ENCODE results near the gene TMEM132C.
"Not testable (repeated sequence)": the region's sequence is repeated elsewhere in the genome, so short reads cannot be mapped to it uniquely, and the experiment has no call there.

Gene TMEM132C

GRCh38 chr12:128557231-128557630 lies 290.3 kb downstream of the TMEM132C start:
- no peak for DNase-seq (ENCODE audit: low spot score)

- DNase-seq (ENCODE audit: low spot score): no peak
Observed at GRCh38 chr12:128564956-128565355, 298.0 kb downstream of the TMEM132C start.

- no peak for DNase-seq (ENCODE audit: low spot score)
Observed at GRCh38 chr12:128567730-128568129, 300.8 kb downstream of the TMEM132C start.

- peak; percentile 29 for DNase-seq (ENCODE audit: low spot score)
Observed at GRCh38 chr12:128570191-128571065, 303.5 kb downstream of the TMEM132C start.

- no peak for DNase-seq (ENCODE audit: low spot score)
Observed at GRCh38 chr12:128571906-128572810, 305.2 kb downstream of the TMEM132C start.

GRCh38 chr12:128573907-128574306 lies 306.9 kb downstream of the TMEM132C start:
- DNase-seq (ENCODE audit: low spot score): no peak

- no peak for DNase-seq (ENCODE audit: low spot score)
Observed at GRCh38 chr12:128578045-128578444, 311.1 kb downstream of the TMEM132C start.

GRCh38 chr12:128581321-128581761 lies 314.4 kb downstream of the TMEM132C start:
- DNase-seq (ENCODE audit: low spot score): no peak

- DNase-seq (ENCODE audit: low spot score): no peak
Observed at GRCh38 chr12:128583453-128583852, 316.5 kb downstream of the TMEM132C start.

- DNase-seq (ENCODE audit: low spot score): no peak
Observed at GRCh38 chr12:128586451-128587029, 319.6 kb downstream of the TMEM132C start.

- DNase-seq (ENCODE audit: low spot score): no peak
Observed at GRCh38 chr12:128587918-128588317, 320.9 kb downstream of the TMEM132C start.

- DNase-seq (ENCODE audit: low spot score): no peak
Observed at GRCh38 chr12:128592220-128592744, 325.3 kb downstream of the TMEM132C start.

- no peak for DNase-seq (ENCODE audit: low spot score)
Observed at GRCh38 chr12:128594521-128594920, 327.6 kb downstream of the TMEM132C start.

- DNase-seq (ENCODE audit: low spot score): no peak
Observed at GRCh38 chr12:128595609-128596008, 328.6 kb downstream of the TMEM132C start.

GRCh38 chr12:128600886-128601285 lies 333.9 kb downstream of the TMEM132C start:
- DNase-seq (ENCODE audit: low spot score): no peak

GRCh38 chr12:128603573-128604115 lies 336.7 kb downstream of the TMEM132C start:
- DNase-seq (ENCODE audit: low spot score): no peak

GRCh38 chr12:128604219-128604618 lies 337.2 kb downstream of the TMEM132C start:
- DNase-seq (ENCODE audit: low spot score): not testable (repeated sequence)

GRCh38 chr12:128606051-128606450 lies 339.1 kb downstream of the TMEM132C start:
- DNase-seq (ENCODE audit: low spot score): no peak

- DNase-seq (ENCODE audit: low spot score): no peak
Observed at GRCh38 chr12:128606538-128606937, 339.6 kb downstream of the TMEM132C start.

GRCh38 chr12:128606970-128607369 lies 340.0 kb downstream of the TMEM132C start:
- no peak for DNase-seq (ENCODE audit: low spot score)

GRCh38 chr12:128607641-128608040 lies 340.7 kb downstream of the TMEM132C start:
- DNase-seq (ENCODE audit: low spot score): no peak

GRCh38 chr12:128609861-128610260 lies 342.9 kb downstream of the TMEM132C start:
- no peak for DNase-seq (ENCODE audit: low spot score)
